D721Med (cell line): ENCODE data around the gene SAP25.

Experiments
- DNase-seq: peaks from one replicate; pipeline ENCODE4 v3.0.0; 2011; ENCODE audit warnings: low spot score; ENCODE audit not compliant: insufficient read length
- FAIRE-seq: peaks from 2 replicates; lab custom pipeline; 2011; peaks lifted over from hg19 to GRCh38; lab: Jason Lieb, UNC
- TF ChIP-seq, protein P1 (sequence below): IDR thresholded peaks from 2 replicates; pipeline ENCODE4 v1.5.1; 2012; ENCODE audit warnings: mild to moderate bottlenecking, control low read depth; ENCODE audit not compliant: insufficient read depth; ENCODE audit errors: missing control alignments

The SAP25 gene

DNA sequence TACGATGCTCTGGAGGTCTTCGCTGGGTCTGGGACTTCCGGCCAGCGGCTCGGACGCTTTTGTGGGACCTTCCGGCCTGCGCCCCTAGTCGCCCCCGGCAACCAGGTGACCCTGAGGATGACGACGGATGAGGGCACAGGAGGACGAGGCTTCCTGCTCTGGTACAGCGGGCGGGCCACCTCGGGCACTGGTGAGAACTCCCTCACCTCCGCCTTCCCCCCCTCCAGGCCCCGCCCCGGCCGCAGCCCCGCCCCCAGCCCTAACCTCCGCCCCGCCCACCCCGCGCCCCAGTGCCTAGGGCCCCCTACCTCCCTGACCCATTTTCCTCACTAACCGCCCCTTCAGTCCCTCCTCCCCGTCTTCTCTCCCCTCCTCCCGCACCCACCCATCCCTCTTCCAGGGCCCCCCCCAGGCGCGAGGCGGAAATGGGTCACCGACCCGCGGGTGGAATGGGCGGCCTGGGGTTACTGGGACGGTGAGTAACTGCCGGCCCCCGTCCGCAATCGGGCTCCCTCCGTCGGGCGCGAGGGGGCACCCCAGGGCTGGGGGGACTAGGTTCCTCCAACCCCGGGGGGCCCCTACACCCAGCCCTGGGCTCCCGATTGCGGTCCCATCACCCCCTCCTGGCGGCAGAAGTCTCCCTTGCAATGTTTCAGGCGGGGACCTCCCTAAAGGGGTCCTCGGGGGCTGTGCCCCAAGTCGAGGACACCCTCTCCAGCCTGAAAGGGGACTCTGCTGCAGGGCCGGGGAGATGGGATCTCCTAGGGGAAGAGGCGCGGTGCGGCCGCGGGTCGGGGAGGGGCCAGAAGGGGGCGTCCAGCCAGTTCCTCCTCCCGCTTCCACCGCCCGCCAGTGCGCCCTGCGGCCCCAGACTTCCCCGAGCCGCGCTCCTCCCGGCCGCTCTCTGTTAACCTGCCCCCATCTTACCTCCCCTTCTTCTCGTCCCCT is 30.6 kb upstream of the SAP25 start:
- TF ChIP-seq, protein P1, sequence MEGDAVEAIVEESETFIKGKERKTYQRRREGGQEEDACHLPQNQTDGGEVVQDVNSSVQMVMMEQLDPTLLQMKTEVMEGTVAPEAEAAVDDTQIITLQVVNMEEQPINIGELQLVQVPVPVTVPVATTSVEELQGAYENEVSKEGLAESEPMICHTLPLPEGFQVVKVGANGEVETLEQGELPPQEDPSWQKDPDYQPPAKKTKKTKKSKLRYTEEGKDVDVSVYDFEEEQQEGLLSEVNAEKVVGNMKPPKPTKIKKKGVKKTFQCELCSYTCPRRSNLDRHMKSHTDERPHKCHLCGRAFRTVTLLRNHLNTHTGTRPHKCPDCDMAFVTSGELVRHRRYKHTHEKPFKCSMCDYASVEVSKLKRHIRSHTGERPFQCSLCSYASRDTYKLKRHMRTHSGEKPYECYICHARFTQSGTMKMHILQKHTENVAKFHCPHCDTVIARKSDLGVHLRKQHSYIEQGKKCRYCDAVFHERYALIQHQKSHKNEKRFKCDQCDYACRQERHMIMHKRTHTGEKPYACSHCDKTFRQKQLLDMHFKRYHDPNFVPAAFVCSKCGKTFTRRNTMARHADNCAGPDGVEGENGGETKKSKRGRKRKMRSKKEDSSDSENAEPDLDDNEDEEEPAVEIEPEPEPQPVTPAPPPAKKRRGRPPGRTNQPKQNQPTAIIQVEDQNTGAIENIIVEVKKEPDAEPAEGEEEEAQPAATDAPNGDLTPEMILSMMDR: peak; percentile 19
- FAIRE-seq (no peak), DNase-seq (peak; percentile 92)

DNA sequence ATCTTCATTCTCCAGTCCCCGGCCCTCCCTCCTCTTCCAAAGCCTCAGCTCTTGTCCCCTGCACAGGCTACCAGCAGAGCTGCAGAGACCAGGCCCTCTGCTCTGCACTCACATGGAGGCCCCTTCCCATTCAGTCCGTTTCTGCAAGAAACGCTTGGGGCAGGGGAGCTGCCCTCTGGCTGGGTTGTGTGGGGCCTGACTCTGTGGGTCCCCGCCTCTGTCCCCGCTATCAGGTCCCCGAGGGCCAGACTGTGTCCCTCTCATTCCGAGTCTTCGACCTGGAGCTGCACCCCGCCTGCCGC is 30.0 kb upstream of the SAP25 start:
- TF ChIP-seq, protein P1: no peak
- no peak for DNase-seq
- no peak for FAIRE-seq

DNA sequence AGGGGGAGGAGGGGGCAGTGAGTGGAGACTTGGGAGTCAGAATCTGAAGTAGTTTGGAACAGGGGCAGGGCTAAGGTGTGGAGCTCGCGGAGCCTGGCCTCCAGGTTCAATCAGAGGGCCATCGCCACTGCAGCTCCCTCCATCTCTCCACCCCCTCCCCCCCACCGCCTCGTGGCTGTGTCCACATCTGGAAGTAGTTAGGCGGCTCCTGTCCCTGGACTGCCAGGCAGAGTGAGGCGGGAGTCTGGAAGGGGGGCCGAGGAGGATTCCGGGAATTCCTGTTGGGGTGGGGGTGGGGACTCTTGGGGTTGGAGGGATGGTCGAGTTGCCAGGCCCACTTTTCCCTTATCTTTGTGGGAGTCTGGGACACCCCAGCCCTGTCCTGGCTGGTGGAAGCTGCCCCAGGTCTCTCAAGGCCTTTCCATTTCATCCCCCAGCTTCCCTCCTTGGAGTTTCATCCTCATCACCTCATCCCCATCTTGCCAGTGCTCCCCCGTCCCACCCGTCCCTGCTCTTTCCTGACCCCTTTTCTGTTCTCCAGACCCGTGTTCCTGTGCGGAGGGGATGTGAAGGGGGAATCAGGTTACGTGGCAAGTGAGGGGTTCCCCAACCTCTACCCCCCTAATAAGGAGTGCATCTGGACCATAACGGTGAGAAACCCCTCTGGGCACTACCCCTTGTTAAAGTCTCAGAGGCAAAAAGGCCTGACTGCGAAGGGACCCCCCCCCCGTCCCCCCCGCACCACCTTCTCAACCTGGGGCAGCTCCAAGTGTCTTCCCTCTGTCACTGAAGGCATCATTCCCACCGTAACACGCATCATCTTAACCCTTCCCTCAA is 29.4 kb upstream of the SAP25 start:
- FAIRE-seq (no peak), DNase-seq (no peak)
- TF ChIP-seq, protein P1: no peak

DNA sequence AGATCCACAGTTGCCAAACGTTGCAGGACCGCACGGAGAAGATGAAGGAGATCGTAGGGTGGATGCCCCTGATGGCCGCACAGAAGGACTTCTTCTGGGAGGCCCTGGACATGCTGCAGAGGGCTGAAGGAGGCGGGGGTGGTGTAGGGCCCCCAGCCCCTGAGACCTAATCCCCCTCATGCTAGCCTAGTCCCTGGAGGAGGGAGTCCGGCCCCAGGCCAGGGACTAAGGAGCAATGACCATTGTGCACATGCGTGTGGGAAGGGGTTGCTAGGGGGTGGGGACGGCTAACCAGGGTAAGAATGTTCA is 27.0 kb upstream of the SAP25 start:
- FAIRE-seq (no peak), DNase-seq (no peak)
- TF ChIP-seq, protein P1: no peak

DNA sequence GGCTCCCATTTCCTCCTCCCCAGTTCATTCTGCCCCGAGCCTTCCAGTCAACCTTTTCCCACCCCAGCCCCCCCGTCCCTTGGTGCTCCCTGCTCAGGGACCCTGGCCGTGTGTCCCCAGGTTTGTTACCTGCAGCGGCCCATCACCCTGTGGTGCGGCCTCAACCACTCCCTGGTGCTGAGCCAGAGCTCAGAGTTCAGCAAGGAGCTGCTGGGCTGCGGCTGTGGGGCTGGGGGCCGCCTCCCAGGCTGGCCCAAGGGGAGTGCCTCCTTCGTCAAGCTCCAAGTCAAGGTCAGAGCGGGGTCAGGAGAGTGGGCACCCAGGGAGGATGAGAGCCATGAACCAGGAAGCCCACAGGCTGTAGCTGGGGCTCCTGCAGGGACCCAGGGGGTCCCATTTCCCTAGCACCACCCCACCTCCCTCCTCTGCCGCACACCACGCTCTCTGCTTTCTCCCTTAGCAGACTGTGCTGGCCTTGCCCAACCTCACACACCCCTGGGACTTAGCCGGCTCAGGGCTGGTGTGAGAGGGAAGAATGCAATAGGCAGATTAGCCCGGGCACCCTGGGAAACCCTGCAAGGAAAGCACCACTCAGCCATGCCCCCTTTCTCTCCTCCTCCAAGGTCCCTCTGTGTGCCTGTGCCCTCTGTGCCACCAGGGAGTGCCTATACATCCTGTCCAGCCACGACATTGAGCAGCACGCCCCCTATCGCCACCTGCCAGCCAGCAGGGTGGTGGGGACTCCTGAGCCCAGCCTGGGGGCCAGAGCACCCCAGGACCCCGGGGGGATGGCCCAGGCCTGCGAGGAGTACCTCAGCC is 26.4 kb upstream of the SAP25 start:
- FAIRE-seq (no peak), DNase-seq (no peak)
- TF ChIP-seq, protein P1: peak; percentile 30

DNA sequence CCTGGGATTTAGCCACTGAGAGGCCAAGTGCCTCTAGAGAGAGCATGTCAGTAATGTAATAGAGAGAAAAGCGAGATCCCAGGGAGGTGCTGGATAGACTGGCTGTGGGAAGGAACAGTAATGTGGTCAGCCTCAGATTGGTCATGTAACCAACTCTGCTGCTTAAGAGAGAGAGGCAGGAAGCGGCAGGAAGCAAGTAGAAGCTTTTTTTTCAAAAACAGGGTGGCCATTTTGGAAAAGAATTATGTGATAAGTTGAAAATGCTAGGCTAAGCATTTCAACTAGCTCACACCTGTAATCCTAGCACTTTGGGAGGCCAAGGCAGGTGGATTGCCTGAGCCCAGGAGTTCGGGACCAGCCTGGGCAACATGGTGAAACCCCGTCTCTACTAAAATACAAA is 24.7 kb upstream of the SAP25 start:
- no peak for FAIRE-seq
- DNase-seq: no peak
- TF ChIP-seq, protein P1: no peak
